ENCODE results near the gene SCAMP4. TPM values are rescaled to one million over a fixed set of nuclear protein-coding genes. Genes with fewer than 3 reads are reported as not detected.
A peak's percentile ranks its signal among the peaks of the same experiment; 100 is the strongest.

Gene SCAMP4
- total and polyA plus RNA-seq, 2 donors from 2014 or later = 49.5 to 90.1 TPM

GRCh38 chr19:1858412-1859081, 46.7 kb upstream of the SCAMP4 start:
- no peak overlapping the region for H3K27ac ChIP-seq (ENCODE audit: low read depth in 2 of 2, low read length in 2 of 2)
- H3K9me3 ChIP-seq (ENCODE audit: control insufficient read depth in 2 of 3, insufficient read depth in 1 of 3, low read length in 3 of 3) = no peaks in the 10 kb centered on the region
- H3K4me1 ChIP-seq (ENCODE audit: control insufficient read depth in 2 of 3, insufficient read depth in 2 of 3, low read depth in 1 of 3, low read length in 3 of 3) = peaks cover 0 to 38% (median 16%) of the 10 kb centered on the region in 3 donors
- intact Hi-C loops (cut with DNase I) = no loop called here
- FAIRE-seq (no peak), DNase-seq (peak in 1 of 5 donors; percentile 77)
- no peaks in the 10 kb centered on the region for H3K36me3 ChIP-seq (ENCODE audit: control insufficient read depth in 2 of 3, insufficient read depth in 3 of 3, low read length in 3 of 3)
- TF ChIP-seq, protein P1, sequence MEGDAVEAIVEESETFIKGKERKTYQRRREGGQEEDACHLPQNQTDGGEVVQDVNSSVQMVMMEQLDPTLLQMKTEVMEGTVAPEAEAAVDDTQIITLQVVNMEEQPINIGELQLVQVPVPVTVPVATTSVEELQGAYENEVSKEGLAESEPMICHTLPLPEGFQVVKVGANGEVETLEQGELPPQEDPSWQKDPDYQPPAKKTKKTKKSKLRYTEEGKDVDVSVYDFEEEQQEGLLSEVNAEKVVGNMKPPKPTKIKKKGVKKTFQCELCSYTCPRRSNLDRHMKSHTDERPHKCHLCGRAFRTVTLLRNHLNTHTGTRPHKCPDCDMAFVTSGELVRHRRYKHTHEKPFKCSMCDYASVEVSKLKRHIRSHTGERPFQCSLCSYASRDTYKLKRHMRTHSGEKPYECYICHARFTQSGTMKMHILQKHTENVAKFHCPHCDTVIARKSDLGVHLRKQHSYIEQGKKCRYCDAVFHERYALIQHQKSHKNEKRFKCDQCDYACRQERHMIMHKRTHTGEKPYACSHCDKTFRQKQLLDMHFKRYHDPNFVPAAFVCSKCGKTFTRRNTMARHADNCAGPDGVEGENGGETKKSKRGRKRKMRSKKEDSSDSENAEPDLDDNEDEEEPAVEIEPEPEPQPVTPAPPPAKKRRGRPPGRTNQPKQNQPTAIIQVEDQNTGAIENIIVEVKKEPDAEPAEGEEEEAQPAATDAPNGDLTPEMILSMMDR (IDR thresholded peaks at IDR 0.05; ENCODE audit: borderline replicate concordance, extremely low read depth, insufficient read depth) = no peak
- H3K4me3 ChIP-seq (ENCODE audit: low read length in 3 of 3) = no peak overlapping the region
- no peaks in the 10 kb centered on the region for H3K27me3 ChIP-seq (ENCODE audit: control insufficient read depth, insufficient read depth, low read length)
- H3K9ac ChIP-seq (ENCODE audit: low read length in 3 of 3) = no peak overlapping the region

- Histone ChIP-seq H3K27ac (ENCODE audit: low read depth in 2 of 2, low read length in 2 of 2) (no peak overlapping the region), H3K27me3 (ENCODE audit: control insufficient read depth, insufficient read depth, low read length) (no peaks in the 10 kb centered on the region), H3K36me3 (ENCODE audit: control insufficient read depth in 2 of 3, insufficient read depth in 3 of 3, low read length in 3 of 3) (no peaks in the 10 kb centered on the region), H3K4me3 (ENCODE audit: low read length in 3 of 3) (peak overlapping the region in 1 of 3 donors; percentile 21), H3K9me3 (ENCODE audit: control insufficient read depth in 2 of 3, insufficient read depth in 1 of 3, low read length in 3 of 3) (no peaks in the 10 kb centered on the region), H3K9ac (ENCODE audit: low read length in 3 of 3) (no peak overlapping the region), H3K4me1 (ENCODE audit: control insufficient read depth in 2 of 3, insufficient read depth in 2 of 3, low read depth in 1 of 3, low read length in 3 of 3) (peaks cover 0 to 38% (median 16%) of the 10 kb centered on the region in 3 donors)
- FAIRE-seq (no peak), DNase-seq (peak in 2 of 5 donors; percentile 14 to 72)
- intact Hi-C loops (cut with DNase I) = no loop called here
- TF ChIP-seq, protein P1 (IDR thresholded peaks at IDR 0.05; ENCODE audit: borderline replicate concordance, extremely low read depth, insufficient read depth) = no peak
Measured at GRCh38 chr19:1859331-1859781, 45.8 kb upstream of the SCAMP4 start.

DNA sequence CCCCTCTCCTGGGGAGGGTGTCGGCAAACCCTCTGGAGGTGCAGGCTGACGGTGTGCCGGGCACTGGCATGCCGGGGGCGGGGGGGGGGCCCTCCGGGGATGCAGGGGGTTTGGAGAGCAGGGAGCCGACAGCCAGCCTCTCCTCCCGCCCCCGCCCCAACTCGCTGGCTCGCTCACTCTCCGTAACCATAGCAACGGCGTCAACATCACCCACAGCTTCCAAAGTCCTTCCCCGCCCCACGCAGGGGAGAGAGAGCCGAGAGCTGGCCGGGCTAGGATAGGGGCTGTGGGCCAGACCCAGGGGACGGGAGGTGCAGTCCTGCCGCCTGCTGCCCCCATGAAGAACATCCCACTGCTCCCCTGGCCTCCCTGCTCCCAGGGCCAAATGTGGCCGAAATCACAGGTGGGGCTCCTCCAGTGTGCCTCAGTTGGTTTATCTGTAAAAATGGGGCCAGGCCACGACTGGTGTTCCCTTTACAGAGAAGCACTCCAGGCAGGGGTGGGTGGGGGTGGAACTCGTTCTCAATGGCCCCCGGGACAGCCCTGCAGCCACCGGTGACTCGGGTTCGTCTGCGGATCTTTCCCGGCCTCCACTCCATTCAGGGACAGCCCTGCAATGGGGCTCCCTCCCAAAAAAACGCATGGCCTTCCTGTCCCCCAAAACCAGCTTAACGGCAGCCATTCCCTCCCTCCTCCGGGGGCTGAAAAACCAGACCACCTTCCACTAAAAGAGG, 45.0 kb upstream of the SCAMP4 start:
- H3K27me3 ChIP-seq (ENCODE audit: control insufficient read depth, insufficient read depth, low read length) = no peaks in the 10 kb centered on the region
- peaks cover 0 to 38% (median 16%) of the 10 kb centered on the region in 3 donors for H3K4me1 ChIP-seq (ENCODE audit: control insufficient read depth in 2 of 3, insufficient read depth in 2 of 3, low read depth in 1 of 3, low read length in 3 of 3)
- intact Hi-C loops (cut with DNase I) = no loop called here
- no peak overlapping the region for H3K9ac ChIP-seq (ENCODE audit: low read length in 3 of 3)
- FAIRE-seq (no peak), DNase-seq (peak; percentile 84 to 96 (median 91))
- peak overlapping the region in 1 of 3 donors; percentile 21 for H3K4me3 ChIP-seq (ENCODE audit: low read length in 3 of 3)
- H3K27ac ChIP-seq (ENCODE audit: low read depth in 2 of 2, low read length in 2 of 2) = no peak overlapping the region
- no peaks in the 10 kb centered on the region for H3K36me3 ChIP-seq (ENCODE audit: control insufficient read depth in 2 of 3, insufficient read depth in 3 of 3, low read length in 3 of 3)
- TF ChIP-seq, protein P1 (IDR thresholded peaks at IDR 0.05; ENCODE audit: borderline replicate concordance, extremely low read depth, insufficient read depth) = no peak
- H3K9me3 ChIP-seq (ENCODE audit: control insufficient read depth in 2 of 3, insufficient read depth in 1 of 3, low read length in 3 of 3) = no peaks in the 10 kb centered on the region

Measured in kidney (tissue), 14 donors.